Adipose tissue (tissue), 3 donors: Measurements from ENCODE around the gene CDHR2. TPM values are rescaled to one million over a fixed set of nuclear protein-coding genes. Genes with fewer than 3 reads are reported as not detected.

Experiments
- H3K27ac ChIP-seq: one replicate; pipeline ENCODE4 v1.5.1; 2013; ENCODE audit warnings: low read depth, low read length
- WGBS, 3 donors: extraction: QIAGEN DNeasy Blood & Tissue Kit; methylation state at CpG; one replicate each; pipeline ENCODE4 v1.1.7; 2013; 5-methylcytosine and 5-hydroxymethylcytosine counted together
- polyA plus RNA-seq, 3 donors: library from polyadenylated mRNA; stranded (reverse); fragments of 200-250 nt; gene quantifications; one replicate each; pipeline ENCODE4 v1.2.3, GENCODE V29; 2013
- donor health status: healthy with polysubstance abuse.
- donor health status: Bipolar disorder and iron deficiency.
- donor health status: healthy.

Gene CDHR2
- under 1 TPM; 0.07 to 0.42 (median 0.11) TPM for polyA plus RNA-seq

- WGBS, 3 donors: 54 to 73% (median 73%) methylated on average over 12 to 18 of the region's 18 CpGs
- no peak within 1 kb of the TSS for H3K27ac ChIP-seq
Observed at GRCh38 chr5:176548967-176549444, at the start of gene CDHR2. Gene CDHR2, plus strand, starts transcription at chr5:176549342. Its CDS starts 16,011 bp downstream, at chr5:176565353.

GRCh38 chr5:176500511-176500910, 48.6 kb upstream of the CDHR2 start:
- WGBS, 3 donors: 94 to 99% (median 96%) methylated on average over 3 of the region's 3 CpGs
- H3K27ac ChIP-seq: no peak overlapping the region

GRCh38 chr5:176501333-176501732, 47.8 kb upstream of the CDHR2 start:
- WGBS, 3 donors: 100% methylated on average over 1 of the region's 1 CpG
- H3K27ac ChIP-seq: no peak overlapping the region

GRCh38 chr5:176503496-176503895, 45.6 kb upstream of the CDHR2 start:
- 90 to 97% (median 94%) methylated on average over 5 of the region's 5 CpGs for WGBS, 3 donors
- no peak overlapping the region for H3K27ac ChIP-seq

GRCh38 chr5:176507911-176508310, 41.2 kb upstream of the CDHR2 start:
- WGBS, 3 donors: 94 to 98% (median 97%) methylated on average over 2 of the region's 2 CpGs
- no peak overlapping the region for H3K27ac ChIP-seq

GRCh38 chr5:176508603-176509002, 40.5 kb upstream of the CDHR2 start:
- WGBS, 3 donors: 82 to 88% (median 83%) methylated on average over 4 of the region's 4 CpGs
- no peak overlapping the region for H3K27ac ChIP-seq

GRCh38 chr5:176513788-176514187, 35.4 kb upstream of the CDHR2 start:
- no peak overlapping the region for H3K27ac ChIP-seq
- 76 to 91% (median 89%) methylated on average over 12 of the region's 12 CpGs for WGBS, 3 donors

GRCh38 chr5:176514244-176514950, 34.7 kb upstream of the CDHR2 start:
- WGBS, 3 donors: 67 to 79% (median 73%) methylated on average over 11 of the region's 11 CpGs
- no peak overlapping the region for H3K27ac ChIP-seq

- no peak overlapping the region for H3K27ac ChIP-seq
- 80 to 89% (median 82%) methylated on average over 4 of the region's 4 CpGs for WGBS, 3 donors
Observed at GRCh38 chr5:176515396-176515795, 33.7 kb upstream of the CDHR2 start.

GRCh38 chr5:176517053-176517661, 32.0 kb upstream of the CDHR2 start:
- no peak overlapping the region for H3K27ac ChIP-seq
- WGBS, 3 donors: 67 to 73% (median 69%) methylated on average over 7 of the region's 7 CpGs

- no peak overlapping the region for H3K27ac ChIP-seq
- 62 to 72% (median 70%) methylated on average over 16 of the region's 16 CpGs for WGBS, 3 donors
Observed at GRCh38 chr5:176519810-176520720, 29.1 kb upstream of the CDHR2 start.

GRCh38 chr5:176521286-176521685, 27.9 kb upstream of the CDHR2 start:
- WGBS, 3 donors: 79 to 82% (median 80%) methylated on average over 7 of the region's 7 CpGs
- H3K27ac ChIP-seq: no peak overlapping the region

GRCh38 chr5:176521699-176522263, 27.4 kb upstream of the CDHR2 start:
- no peak overlapping the region for H3K27ac ChIP-seq
- WGBS, 3 donors: 68 to 81% (median 69%) methylated on average over 10 of the region's 10 CpGs

GRCh38 chr5:176524138-176524537, 25.0 kb upstream of the CDHR2 start:
- no peak overlapping the region for H3K27ac ChIP-seq
- WGBS, 3 donors: 92 to 96% (median 93%) methylated on average over 6 of the region's 6 CpGs

- no peak overlapping the region for H3K27ac ChIP-seq
- 89 to 94% (median 93%) methylated on average over 15 of the region's 15 CpGs for WGBS, 3 donors
Observed at GRCh38 chr5:176524987-176525386, 24.2 kb upstream of the CDHR2 start.

GRCh38 chr5:176525677-176526076, 23.5 kb upstream of the CDHR2 start:
- no peak overlapping the region for H3K27ac ChIP-seq
- WGBS, 3 donors: 90 to 97% (median 95%) methylated on average over 9 of the region's 9 CpGs

GRCh38 chr5:176526462-176526861, 22.7 kb upstream of the CDHR2 start:
- no peak overlapping the region for H3K27ac ChIP-seq
- 92 to 93% (median 92%) methylated on average over 9 of the region's 9 CpGs for WGBS, 3 donors
